NCI-H2196 (cell line): ENCODE results near the gene TADA3.
A peak's percentile ranks its signal among the peaks of the same experiment; 100 is the strongest.
"Not testable (repeated sequence)": the region's sequence is repeated elsewhere in the genome, so short reads cannot be mapped to it uniquely, and the experiment has no call there.

Source experiments
- DNase-seq: peaks from one replicate; lab custom pipeline; 2025; ENCODE audit not compliant: unreplicated experiment; lab: John Stamatoyannopoulos, UW

TADA3 gene

GRCh38 chr3:9784965-9785364 lies 7.3 kb downstream of the TADA3 start:
- no peak for DNase-seq

GRCh38 chr3:9783954-9784353 lies 8.3 kb downstream of the TADA3 start:
- DNase-seq, result no peak

- DNase-seq, result no peak
Measured at GRCh38 chr3:9782770-9783169, 9.5 kb downstream of the TADA3 start.

GRCh38 chr3:9781978-9782603 lies 10.2 kb downstream of the TADA3 start:
- peak; percentile 49 for DNase-seq

- DNase-seq, result no peak
Measured at GRCh38 chr3:9781551-9781950, 10.7 kb downstream of the TADA3 start.

GRCh38 chr3:9780910-9781309 lies 11.4 kb downstream of the TADA3 start:
- DNase-seq, result no peak

GRCh38 chr3:9780458-9780812 lies 11.8 kb downstream of the TADA3 start:
- no peak for DNase-seq

GRCh38 chr3:9779721-9780457 lies 12.4 kb downstream of the TADA3 start:
- no peak for DNase-seq

- no peak for DNase-seq
Measured at GRCh38 chr3:9779075-9779593, 13.1 kb downstream of the TADA3 start.

GRCh38 chr3:9778143-9779074 lies 13.9 kb downstream of the TADA3 start:
- no peak for DNase-seq

- DNase-seq, result no peak
Measured at GRCh38 chr3:9777694-9778021, 14.6 kb downstream of the TADA3 start.

GRCh38 chr3:9776896-9777693 lies 15.2 kb downstream of the TADA3 start:
- DNase-seq, result no peak

GRCh38 chr3:9771007-9771406 lies 21.3 kb downstream of the TADA3 start:
- DNase-seq, result not testable (repeated sequence)

GRCh38 chr3:9770276-9770812 lies 21.9 kb downstream of the TADA3 start:
- DNase-seq, result peak; percentile 41

- DNase-seq, result peak; percentile 42
Measured at GRCh38 chr3:9769426-9770275, 22.6 kb downstream of the TADA3 start, which contains the start of gene CAMK1. TSS of gene CAMK1 (minus strand) at chr3:9769947. CDS start at chr3:9767749, 2,198 bp downstream.

GRCh38 chr3:9769012-9769411 lies 23.3 kb downstream of the TADA3 start:
- DNase-seq, result no peak

GRCh38 chr3:9768141-9768775 lies 24.0 kb downstream of the TADA3 start:
- no peak for DNase-seq

GRCh38 chr3:9767418-9767817 lies 24.9 kb downstream of the TADA3 start:
- no peak for DNase-seq

GRCh38 chr3:9765865-9766264 lies 26.4 kb downstream of the TADA3 start:
- no peak for DNase-seq
